Measurements from ENCODE around the gene PRSS57.
"Not testable (repeated sequence)": the region's sequence is repeated elsewhere in the genome, so short reads cannot be mapped to it uniquely, and the experiment has no call there.

The PRSS57 gene

GRCh38 chr19:674282-675151 is 20.7 kb downstream of the PRSS57 start:
- Mint-ChIP-seq H3K27ac (no peak overlapping the region), H3K4me3 (no peak overlapping the region), H3K27me3 (peaks cover 7% of the 10 kb centered on the region), H3K36me3 (ENCODE audit: low read depth) (no peaks in the 10 kb centered on the region), H3K4me1 (ENCODE audit: low read depth) (peaks cover 8% of the 10 kb centered on the region), H3K9me3 (no peaks in the 10 kb centered on the region)

GRCh38 chr19:670609-671075 is 24.6 kb downstream of the PRSS57 start:
- Mint-ChIP-seq H3K27me3 (peaks cover 14% of the 10 kb centered on the region), H3K27ac (no peak overlapping the region), H3K4me3 (no peak overlapping the region), H3K9me3 (no peaks in the 10 kb centered on the region), H3K36me3 (ENCODE audit: low read depth) (no peaks in the 10 kb centered on the region), H3K4me1 (ENCODE audit: low read depth) (peaks cover 5% of the 10 kb centered on the region)

- H3K9me3 Mint-ChIP-seq; H3K36me3 Mint-ChIP-seq (ENCODE audit: low read depth); H3K27ac Mint-ChIP-seq: not testable (repeated sequence)
These were observed 26.4 kb downstream of the PRSS57 start for GRCh38 chr19:668675-669434.

GRCh38 chr19:666985-667573 is 28.2 kb downstream of the PRSS57 start:
- H3K36me3 Mint-ChIP-seq (ENCODE audit: low read depth); H3K27me3 Mint-ChIP-seq; H3K4me3 Mint-ChIP-seq: not testable (repeated sequence)

More at GRCh38 chr19:668675-669434, 26.4 kb downstream of the PRSS57 start:
- not testable (repeated sequence) for H3K4me3 Mint-ChIP-seq; H3K27me3 Mint-ChIP-seq; H3K4me1 Mint-ChIP-seq (ENCODE audit: low read depth)

GRCh38 chr19:664913-665443 is 30.3 kb downstream of the PRSS57 start:
- H3K4me3 Mint-ChIP-seq, result no peak overlapping the region
- no peak overlapping the region for H3K27ac Mint-ChIP-seq
- peaks cover 26% of the 10 kb centered on the region for H3K4me1 Mint-ChIP-seq (ENCODE audit: low read depth)
- H3K27me3 Mint-ChIP-seq, result peaks cover 7% of the 10 kb centered on the region
- H3K36me3 Mint-ChIP-seq (ENCODE audit: low read depth), result peaks cover 17% of the 10 kb centered on the region
- no peaks in the 10 kb centered on the region for H3K9me3 Mint-ChIP-seq

More at GRCh38 chr19:666985-667573, 28.2 kb downstream of the PRSS57 start:
- peaks cover 14% of the 10 kb centered on the region for H3K4me1 Mint-ChIP-seq (ENCODE audit: low read depth)
- not testable (repeated sequence) for H3K9me3 Mint-ChIP-seq, H3K27ac Mint-ChIP-seq

- Mint-ChIP-seq H3K4me3 (peak overlapping the region; percentile 82), H3K9me3 (no peaks in the 10 kb centered on the region), H3K27me3 (peaks cover 4% of the 10 kb centered on the region), H3K36me3 (ENCODE audit: low read depth) (peaks cover 22% of the 10 kb centered on the region), H3K27ac (peak overlapping the region; percentile 74), H3K4me1 (ENCODE audit: low read depth) (peaks cover 36% of the 10 kb centered on the region)
These were observed 31.6 kb downstream of the PRSS57 start for GRCh38 chr19:663682-664117.

- peak within 1 kb of the TSS; percentile 92 for H3K4me3 Mint-ChIP-seq
- H3K27me3 Mint-ChIP-seq, result no peaks in the 10 kb centered on the region
- H3K27ac Mint-ChIP-seq, result peak within 1 kb of the TSS; percentile 95
- peaks cover 22% of the 10 kb centered on the region for H3K36me3 Mint-ChIP-seq (ENCODE audit: low read depth)
- H3K4me1 Mint-ChIP-seq (ENCODE audit: low read depth), result peaks cover 40% of the 10 kb centered on the region
- no peaks in the 10 kb centered on the region for H3K9me3 Mint-ChIP-seq
These were observed 32.1 kb downstream of the PRSS57 start, which contains the start of gene RNF126 for GRCh38 chr19:662962-663681. TSS of gene RNF126 (minus strand) at chr19:663214. CDS start at chr19:663121, 93 bp downstream.

GRCh38 chr19:662207-662961 is 32.9 kb downstream of the PRSS57 start:
- Mint-ChIP-seq H3K36me3 (ENCODE audit: low read depth) (peaks cover 22% of the 10 kb centered on the region), H3K27ac (peak overlapping the region; percentile 95), H3K4me3 (peak overlapping the region; percentile 92), H3K9me3 (no peaks in the 10 kb centered on the region), H3K27me3 (no peaks in the 10 kb centered on the region), H3K4me1 (ENCODE audit: low read depth) (peaks cover 42% of the 10 kb centered on the region)

GRCh38 chr19:661427-662196 is 33.6 kb downstream of the PRSS57 start:
- Mint-ChIP-seq H3K9me3 (no peaks in the 10 kb centered on the region), H3K27me3 (no peaks in the 10 kb centered on the region), H3K4me1 (ENCODE audit: low read depth) (peaks cover 47% of the 10 kb centered on the region), H3K27ac (peak overlapping the region; percentile 95), H3K36me3 (ENCODE audit: low read depth) (peaks cover 22% of the 10 kb centered on the region), H3K4me3 (peak overlapping the region; percentile 92)

GRCh38 chr19:660793-661426 is 34.3 kb downstream of the PRSS57 start:
- Mint-ChIP-seq H3K27ac (peak overlapping the region; percentile 95), H3K36me3 (ENCODE audit: low read depth) (peaks cover 26% of the 10 kb centered on the region), H3K9me3 (no peaks in the 10 kb centered on the region), H3K4me1 (ENCODE audit: low read depth) (peaks cover 54% of the 10 kb centered on the region), H3K4me3 (peak overlapping the region; percentile 92), H3K27me3 (no peaks in the 10 kb centered on the region)

GRCh38 chr19:658916-659839 is 36.1 kb downstream of the PRSS57 start:
- Mint-ChIP-seq H3K27ac (peak overlapping the region; percentile 95), H3K27me3 (no peaks in the 10 kb centered on the region), H3K4me1 (ENCODE audit: low read depth) (peaks cover 59% of the 10 kb centered on the region), H3K4me3 (peak overlapping the region; percentile 92), H3K36me3 (ENCODE audit: low read depth) (peaks cover 38% of the 10 kb centered on the region), H3K9me3 (no peaks in the 10 kb centered on the region)
